ENCODE measurements around the gene JOSD2. TPM values are rescaled to one million over a fixed set of nuclear protein-coding genes. Genes with fewer than 3 reads are reported as not detected.
A peak's percentile ranks its signal among the peaks of the same experiment; 100 is the strongest.

The JOSD2 gene
- total RNA-seq, 1 experiment from 2014 or later = 5.4 TPM

DNA sequence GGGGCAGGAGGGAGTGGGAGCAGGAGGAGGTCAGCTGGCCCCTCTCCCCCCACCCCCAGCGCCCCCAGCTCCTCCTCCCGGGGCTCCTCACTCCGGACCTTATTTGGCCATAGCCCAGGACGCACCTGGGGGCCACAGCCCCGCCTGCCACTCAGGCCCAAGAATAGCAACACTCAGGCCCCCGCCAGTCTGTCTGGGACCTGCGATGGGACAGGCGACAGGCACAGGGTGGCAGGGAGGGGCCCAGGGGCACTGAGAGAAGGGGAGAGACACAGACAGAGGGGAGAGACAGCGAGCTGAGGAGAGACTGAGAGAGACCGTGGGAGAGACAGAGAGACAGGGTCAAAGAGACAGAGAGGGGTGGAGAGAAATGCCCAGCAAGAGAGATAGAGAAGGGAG lies 10.2 kb downstream of the JOSD2 start:
- Histone ChIP-seq H4K5ac (ENCODE audit: insufficient read length, low read depth, low read length) (no peak overlapping the region), H2BK12ac (ENCODE audit: insufficient read length, low read depth, low read length) (no peak overlapping the region), H3K14ac (ENCODE audit: insufficient read depth, low read length) (no peak overlapping the region), H3K27ac (ENCODE audit: insufficient read length, low read depth, low read length) (no peak overlapping the region), H4K91ac (ENCODE audit: insufficient read length, low read depth, low read length) (no peak overlapping the region), H3T11ph (ENCODE audit: low read length) (no peak overlapping the region), H3K23me2 (ENCODE audit: insufficient read length, low read depth, low read length, poor library complexity, severe bottlenecking) (peaks cover 3% of the 10 kb centered on the region), H3K18ac (ENCODE audit: insufficient read length, low read depth, low read length) (no peak overlapping the region), H3K23ac (ENCODE audit: insufficient read length, low read depth, low read length) (no peak overlapping the region), H3K79me1 (ENCODE audit: insufficient read depth, low read depth, low read length, poor library complexity, severe bottlenecking) (no peaks in the 10 kb centered on the region), H2AFZ (ENCODE audit: low read length) (no peak overlapping the region), H3K9me3 (ENCODE audit: control insufficient read depth, low read depth, low read length) (no peaks in the 10 kb centered on the region), H3K4me2 (ENCODE audit: insufficient read depth, insufficient read length, low read length) (peak overlapping the region; percentile 50), H2AK5ac (ENCODE audit: insufficient read length, low read length) (no peak overlapping the region), H3K79me2 (ENCODE audit: insufficient read depth, low read length) (no peaks in the 10 kb centered on the region), H3K9ac (ENCODE audit: extremely low read depth, insufficient read length, low read length) (no peak overlapping the region), H2BK15ac (ENCODE audit: low read depth, low read length) (no peak overlapping the region), H2BK120ac (ENCODE audit: low read depth, low read length, poor library complexity, severe bottlenecking) (no peak overlapping the region), H3K27me3 (ENCODE audit: insufficient read depth, low read length) (peaks cover 20% of the 10 kb centered on the region; the same call in 1 of the 2 replicates), H4K8ac (replicated peaks; ENCODE audit: insufficient read length, low read depth, low read length) (no peak overlapping the region), H2BK5ac (ENCODE audit: insufficient read length, low read length) (no peak overlapping the region), H3K4me1 (ENCODE audit: insufficient read depth, low read length) (no peaks in the 10 kb centered on the region), H3K56ac (ENCODE audit: insufficient read length, low read depth, low read length) (no peak overlapping the region), H2BK20ac (ENCODE audit: low read depth, low read length, poor library complexity, severe bottlenecking) (no peak overlapping the region), H4K20me1 (ENCODE audit: control insufficient read depth, insufficient read depth, insufficient read length) (no peaks in the 10 kb centered on the region), H3K4ac (ENCODE audit: low read depth, low read length) (no peak overlapping the region)
- Mint-ChIP-seq H3K27me3 (ENCODE audit: low read depth) (peaks cover 22% of the 10 kb centered on the region), H3K36me3 (ENCODE audit: insufficient read depth in 1 of 3, low read depth in 3 of 3) (no peaks in the 10 kb centered on the region; a peak in 2 of 7 replicates), H3K4me1 (peaks cover 2 to 11% of the 10 kb centered on the region in 2 experiments; a peak in 3 of 4 replicates), H3K9me3 (no peaks in the 10 kb centered on the region), H3K27ac (no peak overlapping the region), H3K4me3 (0 out of 5 replicates have a peak overlapping the region, but pooled peaks of 1 of the 2 experiments have one; percentile 4)
- DNase-seq = no peak
- no peak for TF ChIP-seq CTCF (conservative IDR thresholded peaks at IDR 0.05)
- WGBS (ENCODE audit: extremely low coverage, insufficient read length, low lambda C conversion rate) = no CpG with 5 or more reads among the region's 10 CpGs

Measured in H9 (cell line).